SK-N-MC (cell line): Measurements from ENCODE around the gene MROH7.

Experiments used
- DNase-seq: peaks from one replicate; pipeline ENCODE4 v3.0.0-alpha.2; 2011; ENCODE audit warnings: low read depth, low spot score
- H3K27ac ChIP-seq: fragments of 200-600 bp; sonication (generic); 2 replicates; pipeline ENCODE4 v1.5.1; 2016; ENCODE audit warnings: mixed run types
- H3K36me3 ChIP-seq: fragments of 200-600 bp; sonication (generic); 2 replicates; pipeline ENCODE4 v1.6.1; 2017; ENCODE audit warnings: antibody characterized with exemption, low read length, mixed read lengths; ENCODE audit not compliant: insufficient read depth
- H3K4me3 ChIP-seq: fragments of 200-600 bp; sonication (generic); 2 replicates; pipeline ENCODE4 v1.5.1; 2016
- H3K9ac ChIP-seq: fragments of 200-600 bp; sonication (generic); 2 replicates; pipeline ENCODE4 v1.8.0; 2017; ENCODE audit warnings: mixed run types, mixed read lengths; ENCODE audit not compliant: insufficient read length
- H3K9me3 ChIP-seq: fragments of 200-600 bp; sonication (generic); 2 replicates; pipeline ENCODE4 v1.6.1; 2017; ENCODE audit warnings: low read depth, mild to moderate bottlenecking, antibody characterized with exemption, low read length, moderate library complexity, mixed read lengths
- EZH2 ChIP-seq: fragments of 200-600 bp; sonication (generic); IDR thresholded peaks from one replicate; pipeline ENCODE4 v1.6.1; 2017; ENCODE audit warnings: antibody characterized with exemption
- FOXP2 ChIP-seq: optimal IDR thresholded peaks from 2 replicates; pipeline ENCODE3; 2011; ENCODE audit warnings: mild to moderate bottlenecking, moderate library complexity; ENCODE audit not compliant: insufficient read depth; ENCODE audit errors: extremely low read length, control extremely low read depth
- POLR2AphosphoS5 ChIP-seq: IDR thresholded peaks from 2 replicates; pipeline ENCODE4 v1.6.1; 2012; ENCODE audit warnings: mild to moderate bottlenecking, low read depth, low read length, borderline replicate concordance

MROH7 gene

DNA sequence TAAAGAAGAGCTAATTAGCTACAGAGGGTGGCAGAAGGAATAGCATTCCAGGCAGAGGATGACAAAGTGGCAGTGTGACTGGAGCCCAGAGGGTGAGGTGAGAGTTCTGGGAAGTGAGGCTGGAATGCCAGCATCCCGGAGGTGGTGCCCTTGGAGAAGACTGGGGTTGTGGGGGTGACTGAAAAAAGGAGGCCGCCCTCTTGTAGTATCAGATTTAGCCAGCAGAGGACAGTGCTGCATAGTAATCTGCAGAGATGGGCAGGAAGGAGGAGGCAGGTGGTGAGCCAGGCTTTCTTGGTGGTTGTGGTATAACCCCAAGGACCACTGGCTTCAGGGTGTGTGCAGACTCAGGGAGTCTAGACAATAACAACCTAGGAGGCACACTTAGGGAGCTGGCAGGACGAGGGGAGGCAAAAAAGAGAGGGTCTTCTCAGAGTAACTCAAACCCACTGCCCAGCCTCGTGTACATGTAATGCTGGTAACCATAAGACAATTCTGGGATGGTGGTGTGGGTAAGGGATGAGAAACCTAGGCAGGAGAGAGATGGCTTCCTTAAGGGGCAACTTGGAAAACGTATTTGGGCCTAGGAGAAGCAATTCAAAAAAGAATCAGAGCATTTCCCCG lies 30.5 kb downstream of the MROH7 start:
- TF ChIP-seq EZH2 = no peak
- no peak for TF ChIP-seq FOXP2
- no peak for TF ChIP-seq POLR2AphosphoS5
- Histone ChIP-seq H3K9ac (no peak overlapping the region), H3K27ac (no peak overlapping the region), H3K36me3 (no peaks in the 10 kb centered on the region), H3K9me3 (no peaks in the 10 kb centered on the region), H3K4me3 (no peak overlapping the region)
- DNase-seq = peak; percentile 20

DNA sequence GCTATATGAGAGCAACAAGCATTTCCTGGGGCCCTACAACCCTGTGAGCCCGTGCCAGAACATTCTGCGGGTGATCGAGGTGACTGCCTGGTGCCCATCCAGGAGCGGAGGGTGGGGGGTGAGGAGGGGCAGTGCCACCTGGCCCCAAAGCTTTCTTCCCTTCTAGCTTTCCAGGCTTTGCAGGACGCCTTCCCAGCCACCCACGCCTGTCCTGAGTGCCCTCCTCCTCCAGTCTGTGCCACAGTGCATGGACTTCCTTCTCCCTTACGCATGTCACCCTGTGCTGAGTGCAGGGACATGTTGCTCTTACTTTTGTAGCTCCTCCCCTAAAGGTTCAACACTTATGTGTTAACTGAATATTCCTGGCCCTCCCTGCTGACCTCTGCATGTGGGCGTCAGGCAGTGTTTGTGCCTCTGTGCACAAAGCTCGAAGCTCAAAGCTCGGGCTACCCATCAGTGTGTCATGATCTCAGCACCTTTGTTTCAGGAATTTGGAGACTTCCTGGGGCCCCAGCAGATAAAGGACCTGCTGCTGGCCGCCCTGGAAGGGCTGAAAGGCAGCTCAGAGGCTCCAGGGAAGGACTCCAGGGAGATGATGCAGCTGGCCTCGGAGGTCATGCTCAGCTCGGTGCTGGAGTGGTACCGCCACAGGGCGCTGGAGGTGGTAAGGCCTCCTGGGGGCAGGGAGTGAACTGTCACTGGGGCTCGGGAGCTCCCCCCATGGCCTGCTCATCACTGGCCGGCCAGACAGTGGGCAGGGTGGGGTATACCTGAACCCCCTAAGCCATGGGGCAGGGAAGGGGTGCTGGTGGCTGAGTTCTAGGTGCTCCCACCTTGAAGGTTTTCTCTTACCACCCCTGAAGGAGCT lies 37.4 kb downstream of the MROH7 start:
- TF ChIP-seq EZH2 = no peak
- no peak for TF ChIP-seq POLR2AphosphoS5
- TF ChIP-seq FOXP2 = no peak
- H3K9ac ChIP-seq = no peak overlapping the region
- H3K4me3 ChIP-seq = no peak overlapping the region
- DNase-seq = no peak
- no peaks in the 10 kb centered on the region for H3K36me3 ChIP-seq
- no peaks in the 10 kb centered on the region for H3K9me3 ChIP-seq
- H3K27ac ChIP-seq = no peak overlapping the region

DNA sequence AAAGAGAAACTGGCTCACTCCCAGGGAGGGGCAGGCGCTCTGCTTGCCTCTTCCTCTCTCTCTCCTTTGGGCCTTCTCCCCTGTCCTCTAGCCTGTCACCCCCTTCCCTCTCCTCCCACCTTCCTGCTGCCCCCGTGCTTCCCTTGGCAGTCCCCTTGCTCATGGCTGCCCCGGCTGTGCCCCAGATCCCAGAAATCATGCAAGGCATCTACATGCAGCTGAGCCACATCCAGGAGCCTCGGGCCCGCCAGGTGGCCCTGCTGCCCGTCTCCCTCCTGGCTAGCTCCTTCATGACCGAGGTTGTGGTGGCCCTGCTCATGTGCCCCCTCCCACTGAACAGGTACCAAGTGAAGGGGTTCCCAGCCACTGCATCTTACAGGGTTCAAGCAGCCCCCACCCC lies 38.1 kb downstream of the MROH7 start:
- TF ChIP-seq EZH2 = no peak
- no peak for TF ChIP-seq POLR2AphosphoS5
- no peak for TF ChIP-seq FOXP2
- no peak for DNase-seq
- Histone ChIP-seq H3K9ac (no peak overlapping the region), H3K9me3 (no peaks in the 10 kb centered on the region), H3K36me3 (no peaks in the 10 kb centered on the region), H3K27ac (no peak overlapping the region), H3K4me3 (no peak overlapping the region)

DNA sequence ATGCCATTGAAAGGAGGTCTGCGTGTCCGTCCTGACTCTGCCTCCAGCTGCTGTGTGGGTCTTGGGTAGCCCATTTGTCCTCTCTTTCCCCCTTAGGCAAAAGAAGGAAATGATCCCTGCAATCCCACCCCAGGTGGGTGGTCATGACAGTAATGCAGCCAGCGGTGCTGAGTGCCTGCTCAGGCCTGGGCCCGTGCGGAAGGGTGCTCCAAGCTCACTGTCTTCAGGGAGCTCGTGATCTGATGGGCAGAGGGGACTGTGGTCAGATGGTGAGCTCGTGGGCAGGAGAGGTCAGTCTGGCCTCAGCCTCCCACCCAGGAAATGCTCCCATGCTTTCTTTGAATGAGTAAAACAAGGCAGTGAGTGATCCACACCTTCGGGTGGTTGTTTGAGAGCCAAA lies 38.8 kb downstream of the MROH7 start:
- no peak overlapping the region for H3K4me3 ChIP-seq
- no peak for TF ChIP-seq FOXP2
- no peak for TF ChIP-seq POLR2AphosphoS5
- no peak for TF ChIP-seq EZH2
- no peak overlapping the region for H3K9ac ChIP-seq
- no peaks in the 10 kb centered on the region for H3K36me3 ChIP-seq
- no peak overlapping the region for H3K27ac ChIP-seq
- no peak for DNase-seq
- H3K9me3 ChIP-seq = no peaks in the 10 kb centered on the region

GRCh38 chr1:54681358-54681757 lies 39.8 kb downstream of the MROH7 start:
- TF ChIP-seq POLR2AphosphoS5 = no peak
- TF ChIP-seq EZH2 = no peak
- no peak for TF ChIP-seq FOXP2
- no peaks in the 10 kb centered on the region for H3K9me3 ChIP-seq
- no peaks in the 10 kb centered on the region for H3K36me3 ChIP-seq
- no peak overlapping the region for H3K4me3 ChIP-seq
- DNase-seq = no peak
- H3K9ac ChIP-seq = no peak overlapping the region
- H3K27ac ChIP-seq = no peak overlapping the region

GRCh38 chr1:54683453-54683852 lies 41.9 kb downstream of the MROH7 start:
- Histone ChIP-seq H3K9me3 (no peaks in the 10 kb centered on the region), H3K9ac (no peak overlapping the region), H3K27ac (no peak overlapping the region), H3K4me3 (no peak overlapping the region), H3K36me3 (no peaks in the 10 kb centered on the region)
- DNase-seq = no peak
- TF ChIP-seq EZH2 (no peak), FOXP2 (no peak), POLR2AphosphoS5 (no peak)

- Histone ChIP-seq H3K4me3 (no peak overlapping the region), H3K36me3 (no peaks in the 10 kb centered on the region), H3K27ac (no peak overlapping the region), H3K9ac (no peak overlapping the region), H3K9me3 (no peaks in the 10 kb centered on the region)
- no peak for DNase-seq
- TF ChIP-seq FOXP2 = no peak
- TF ChIP-seq POLR2AphosphoS5 = no peak
- no peak for TF ChIP-seq EZH2
These were observed 43.8 kb downstream of the MROH7 start for GRCh38 chr1:54685335-54685905.

- TF ChIP-seq POLR2AphosphoS5 (no peak), EZH2 (no peak)
- no peak for DNase-seq
- Histone ChIP-seq H3K9ac (no peak overlapping the region), H3K4me3 (no peak overlapping the region), H3K27ac (no peak overlapping the region), H3K36me3 (no peaks in the 10 kb centered on the region), H3K9me3 (no peaks in the 10 kb centered on the region)
These were observed 44.6 kb downstream of the MROH7 start for GRCh38 chr1:54686155-54686554.
